Tibial nerve (tissue), 4 donors: ENCODE data around the gene GANAB. TPM values are rescaled to one million over a fixed set of nuclear protein-coding genes. Genes with fewer than 3 reads are reported as not detected.

Source experiments
- DNase-seq, 2 donors: peaks; one replicate each; pipeline ENCODE4 v3.0.0-alpha.2; 2019; ENCODE audit warnings: low spot score in 2 of 2
- H3K27ac ChIP-seq, 4 donors: fragments of 200-600 bp; sonication (generic) in 3 of 4; one replicate each; pipeline ENCODE4 v1.5.1; 2017 to 2019; ENCODE audit warnings: mild to moderate bottlenecking in 1 of 4
- H3K27me3 ChIP-seq, 2 donors: fragments of 200-600 bp; sonication (generic) in 1 of 2; one replicate each; pipeline versions ENCODE4 v1.5.1 to v1.6.0; 2017 to 2019
- H3K36me3 ChIP-seq, 3 donors: fragments of 200-600 bp; sonication (generic); one replicate each; pipeline ENCODE4 v1.5.1; 2018 to 2019
- H3K4me1 ChIP-seq, 4 donors: fragments of 200-600 bp; sonication (generic) in 3 of 4; one replicate each; pipeline ENCODE4 v1.5.1; 2017 to 2019
- H3K4me3 ChIP-seq, 4 donors: fragments of 200-600 bp; sonication (generic) in 3 of 4; one replicate each; pipeline ENCODE4 v1.5.1; 2017 to 2019; ENCODE audit warnings: mild to moderate bottlenecking in 1 of 4, moderate library complexity in 1 of 4
- H3K9me3 ChIP-seq, 4 donors: fragments of 200-600 bp; sonication (generic) in 3 of 4; one replicate each; pipeline ENCODE4 v1.5.1; 2017 to 2019
- EP300 ChIP-seq, 2 donors: sonication (generic); formaldehyde crosslinking; IDR thresholded peaks; one replicate each; pipeline ENCODE4 v1.6.1; 2017; ENCODE audit warnings: antibody characterized with exemption in 2 of 2, mild to moderate bottlenecking in 1 of 2
- POLR2A ChIP-seq, 2 donors: fragments of 450-650 bp; IDR thresholded peaks; one replicate each; pipeline ENCODE4 v1.6.1; 2017; ENCODE audit warnings: antibody characterized with exemption in 2 of 2, mild to moderate bottlenecking in 2 of 2, moderate library complexity in 2 of 2
- WGBS, 2 donors: methylation state at CpG; one replicate each; pipeline ENCODE4 v1.1.5; 2018; 5-methylcytosine and 5-hydroxymethylcytosine counted together
- total RNA-seq, 4 donors: library from RNA; depleted of rRNA; stranded (reverse); fragments of >200 nt; gene quantifications; one replicate each; pipeline ENCODE4 v1.1.0, GENCODE V29; 2016
- TF ChIP-seq, protein P1 (sequence below), 5 experiments: fragments of 200-600 bp in 3 of 5; fragments of 450-650 bp in 2 of 5; sonication (generic) in 3 of 5; IDR thresholded peaks; one replicate each; pipeline ENCODE4 v1.5.1; 2016 to 2019; ENCODE audit warnings: antibody characterized with exemption in 5 of 5, mild to moderate bottlenecking in 3 of 5, moderate library complexity in 2 of 5

Gene GANAB
- total RNA-seq, 4 donors from 2014 or later = 107 to 150 (median 121) TPM

- H3K27me3 ChIP-seq = no peaks in the 10 kb centered on the region
- WGBS, 2 donors = 87 to 89% methylated on average over 12 of the region's 12 CpGs
- H3K27ac ChIP-seq = no peak overlapping the region
- no peak overlapping the region for H3K4me3 ChIP-seq
- peaks cover 6 to 58% (median 18%) of the 10 kb centered on the region in 4 donors for H3K4me1 ChIP-seq
- H3K36me3 ChIP-seq = peaks cover 0 to 72% (median 0%) of the 10 kb centered on the region in 3 donors
- no peak for TF ChIP-seq EP300 (IDR thresholded peaks at IDR 0.05)
- TF ChIP-seq, protein P1, sequence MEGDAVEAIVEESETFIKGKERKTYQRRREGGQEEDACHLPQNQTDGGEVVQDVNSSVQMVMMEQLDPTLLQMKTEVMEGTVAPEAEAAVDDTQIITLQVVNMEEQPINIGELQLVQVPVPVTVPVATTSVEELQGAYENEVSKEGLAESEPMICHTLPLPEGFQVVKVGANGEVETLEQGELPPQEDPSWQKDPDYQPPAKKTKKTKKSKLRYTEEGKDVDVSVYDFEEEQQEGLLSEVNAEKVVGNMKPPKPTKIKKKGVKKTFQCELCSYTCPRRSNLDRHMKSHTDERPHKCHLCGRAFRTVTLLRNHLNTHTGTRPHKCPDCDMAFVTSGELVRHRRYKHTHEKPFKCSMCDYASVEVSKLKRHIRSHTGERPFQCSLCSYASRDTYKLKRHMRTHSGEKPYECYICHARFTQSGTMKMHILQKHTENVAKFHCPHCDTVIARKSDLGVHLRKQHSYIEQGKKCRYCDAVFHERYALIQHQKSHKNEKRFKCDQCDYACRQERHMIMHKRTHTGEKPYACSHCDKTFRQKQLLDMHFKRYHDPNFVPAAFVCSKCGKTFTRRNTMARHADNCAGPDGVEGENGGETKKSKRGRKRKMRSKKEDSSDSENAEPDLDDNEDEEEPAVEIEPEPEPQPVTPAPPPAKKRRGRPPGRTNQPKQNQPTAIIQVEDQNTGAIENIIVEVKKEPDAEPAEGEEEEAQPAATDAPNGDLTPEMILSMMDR (IDR thresholded peaks at IDR 0.05) = no peak
- TF ChIP-seq POLR2A (IDR thresholded peaks at IDR 0.05) = no peak
- no peak for DNase-seq
- no peaks in the 10 kb centered on the region for H3K9me3 ChIP-seq
Observed at GRCh38 chr11:62608776-62609175, 37.6 kb downstream of the GANAB start.

- DNase-seq = no peak
- 70% methylated on average over 4 of the region's 4 CpGs for WGBS, 2 donors
- no peaks in the 10 kb centered on the region for H3K9me3 ChIP-seq
- H3K27me3 ChIP-seq = no peaks in the 10 kb centered on the region
- no peak overlapping the region for H3K27ac ChIP-seq
- TF ChIP-seq POLR2A (IDR thresholded peaks at IDR 0.05) = no peak
- TF ChIP-seq EP300 (IDR thresholded peaks at IDR 0.05) = no peak
- TF ChIP-seq, protein P1 (IDR thresholded peaks at IDR 0.05) = no peak
- H3K36me3 ChIP-seq = peaks cover 0 to 73% (median 0%) of the 10 kb centered on the region in 3 donors
- no peak overlapping the region for H3K4me3 ChIP-seq
- peaks cover 6 to 61% (median 18%) of the 10 kb centered on the region in 4 donors for H3K4me1 ChIP-seq
Observed at GRCh38 chr11:62607714-62608113, 38.7 kb downstream of the GANAB start.

DNA sequence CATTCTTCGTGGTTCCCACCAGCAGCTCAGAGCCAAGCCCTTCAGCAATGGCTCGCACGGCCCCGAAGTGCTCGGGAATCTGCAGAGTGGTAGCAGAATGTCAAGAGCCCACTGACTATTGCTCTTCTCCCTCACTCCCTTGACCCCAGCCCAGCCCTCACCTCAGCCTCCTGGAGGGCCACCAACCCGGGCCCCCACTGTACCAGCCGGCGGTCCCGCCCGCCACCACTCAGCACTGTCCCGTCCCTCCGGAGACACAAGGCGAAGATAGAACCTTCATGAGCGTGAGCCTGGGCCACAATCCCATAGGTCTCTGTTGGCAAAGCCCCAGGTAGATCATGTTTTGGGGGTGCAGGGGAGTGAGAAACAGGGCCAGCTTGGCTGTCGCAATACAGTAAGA is 40.5 kb downstream of the GANAB start:
- no peak for DNase-seq
- WGBS, 2 donors = 91 to 96% methylated on average over 15 of the region's 15 CpGs
- H3K27me3 ChIP-seq = no peaks in the 10 kb centered on the region
- no peaks in the 10 kb centered on the region for H3K9me3 ChIP-seq
- H3K27ac ChIP-seq = no peak overlapping the region
- TF ChIP-seq, protein P1 (IDR thresholded peaks at IDR 0.05) = no peak
- TF ChIP-seq EP300 (IDR thresholded peaks at IDR 0.05) = no peak
- no peak for TF ChIP-seq POLR2A (IDR thresholded peaks at IDR 0.05)
- no peak overlapping the region for H3K4me3 ChIP-seq
- peaks cover 0 to 72% (median 0%) of the 10 kb centered on the region in 3 donors for H3K36me3 ChIP-seq
- peaks cover 2 to 54% (median 11%) of the 10 kb centered on the region in 4 donors for H3K4me1 ChIP-seq

GRCh38 chr11:62605467-62605866 is 40.9 kb downstream of the GANAB start:
- Histone ChIP-seq H3K4me1 (peaks cover 0 to 52% (median 8%) of the 10 kb centered on the region in 4 donors), H3K27me3 (no peaks in the 10 kb centered on the region), H3K27ac (peak overlapping the region in 2 of 4 donors; percentile 98 to 99), H3K36me3 (peaks cover 0 to 67% (median 0%) of the 10 kb centered on the region in 3 donors), H3K4me3 (no peak overlapping the region), H3K9me3 (no peaks in the 10 kb centered on the region)
- DNase-seq = no peak
- TF ChIP-seq EP300 (IDR thresholded peaks at IDR 0.05) = no peak
- no peak for TF ChIP-seq POLR2A (IDR thresholded peaks at IDR 0.05)
- TF ChIP-seq, protein P1 (IDR thresholded peaks at IDR 0.05) = no peak
- 80 to 88% methylated on average over 6 of the region's 6 CpGs for WGBS, 2 donors

- H3K4me3 ChIP-seq = no peak overlapping the region
- H3K27me3 ChIP-seq = no peaks in the 10 kb centered on the region
- H3K27ac ChIP-seq = peak overlapping the region in 2 of 4 donors; percentile 98 to 99
- peaks cover 0 to 52% (median 15%) of the 10 kb centered on the region in 4 donors for H3K4me1 ChIP-seq
- 71 to 72% methylated on average over 13 of the region's 13 CpGs for WGBS, 2 donors
- TF ChIP-seq, protein P1 (IDR thresholded peaks at IDR 0.05) = no peak
- TF ChIP-seq POLR2A (IDR thresholded peaks at IDR 0.05) (no peak), EP300 (IDR thresholded peaks at IDR 0.05) (no peak)
- H3K36me3 ChIP-seq = peaks cover 0 to 58% (median 0%) of the 10 kb centered on the region in 3 donors
- DNase-seq = no peak
- H3K9me3 ChIP-seq = no peaks in the 10 kb centered on the region
Observed at GRCh38 chr11:62604460-62605120, 41.8 kb downstream of the GANAB start.
